Measurements from ENCODE around the gene PARD3.
A peak's percentile ranks its signal among the peaks of the same experiment; 100 is the strongest.

PARD3 gene

GRCh38 chr10:34154383-34154900, 660.7 kb downstream of the PARD3 start:
- DNase-seq (ENCODE audit: low spot score), result no peak

- DNase-seq (ENCODE audit: low spot score), result no peak
These were observed 661.3 kb downstream of the PARD3 start for GRCh38 chr10:34153663-34154382.

GRCh38 chr10:34152434-34152833, 662.7 kb downstream of the PARD3 start:
- DNase-seq (ENCODE audit: low spot score), result no peak

GRCh38 chr10:34151931-34152330, 663.2 kb downstream of the PARD3 start:
- DNase-seq (ENCODE audit: low spot score), result no peak

- DNase-seq (ENCODE audit: low spot score), result no peak
These were observed 663.6 kb downstream of the PARD3 start for GRCh38 chr10:34151481-34151880.

- no peak for DNase-seq (ENCODE audit: low spot score)
These were observed 665.0 kb downstream of the PARD3 start for GRCh38 chr10:34150103-34150502.

- no peak for DNase-seq (ENCODE audit: low spot score)
These were observed 666.8 kb downstream of the PARD3 start for GRCh38 chr10:34148305-34148657.

- DNase-seq (ENCODE audit: low spot score), result no peak
These were observed 667.3 kb downstream of the PARD3 start for GRCh38 chr10:34147641-34148304.

- peak; percentile 49 for DNase-seq (ENCODE audit: low spot score)
These were observed 669.4 kb downstream of the PARD3 start for GRCh38 chr10:34145715-34146114.

GRCh38 chr10:34143466-34143865, 671.6 kb downstream of the PARD3 start:
- DNase-seq (ENCODE audit: low spot score), result no peak

GRCh38 chr10:34141032-34141680, 673.9 kb downstream of the PARD3 start:
- no peak for DNase-seq (ENCODE audit: low spot score)

- DNase-seq (ENCODE audit: low spot score), result no peak
These were observed 675.5 kb downstream of the PARD3 start for GRCh38 chr10:34139559-34139958.

- no peak for DNase-seq (ENCODE audit: low spot score)
These were observed 677.1 kb downstream of the PARD3 start for GRCh38 chr10:34137955-34138354.

- DNase-seq (ENCODE audit: low spot score), result no peak
These were observed 677.9 kb downstream of the PARD3 start for GRCh38 chr10:34137201-34137600.

GRCh38 chr10:34135515-34135914, 679.6 kb downstream of the PARD3 start:
- DNase-seq (ENCODE audit: low spot score), result no peak

- no peak for DNase-seq (ENCODE audit: low spot score)
These were observed 680.5 kb downstream of the PARD3 start for GRCh38 chr10:34134602-34135001.

GRCh38 chr10:34133406-34133805, 681.7 kb downstream of the PARD3 start:
- no peak for DNase-seq (ENCODE audit: low spot score)

GRCh38 chr10:34131152-34131551, 683.9 kb downstream of the PARD3 start:
- DNase-seq (ENCODE audit: low spot score), result no peak

- no peak for DNase-seq (ENCODE audit: low spot score)
These were observed 687.4 kb downstream of the PARD3 start for GRCh38 chr10:34127676-34128075.

GRCh38 chr10:34126371-34127151, 688.5 kb downstream of the PARD3 start:
- DNase-seq (ENCODE audit: low spot score), result no peak

- DNase-seq (ENCODE audit: low spot score), result no peak
These were observed 689.4 kb downstream of the PARD3 start for GRCh38 chr10:34125702-34126101.

- DNase-seq (ENCODE audit: low spot score), result peak; percentile 55
These were observed 690.5 kb downstream of the PARD3 start for GRCh38 chr10:34124522-34125035.

All from GM03348 (cell line).